HG02840 (cell line): ENCODE data around the gene ZNF747.

Experiments
- ATAC-seq: cut with Tn5 transposase; IDR thresholded peaks from one replicate; pipeline ENCODE4 v1.9.1; 2021; ENCODE audit warnings: mild to moderate bottlenecking, moderate library complexity, moderate number of reproducible peaks; ENCODE audit not compliant: unreplicated experiment, low FRiP score

Gene ZNF747

GRCh38 chr16:30519120-30520049, 15.3 kb downstream of the ZNF747 start:
- no peak for ATAC-seq

GRCh38 chr16:30518552-30518951, 16.1 kb downstream of the ZNF747 start:
- no peak for ATAC-seq

GRCh38 chr16:30515275-30515674, 19.4 kb downstream of the ZNF747 start:
- no peak for ATAC-seq

- ATAC-seq, result no peak
Measured at GRCh38 chr16:30511509-30511908, 23.1 kb downstream of the ZNF747 start.

GRCh38 chr16:30510376-30510938, 24.2 kb downstream of the ZNF747 start:
- no peak for ATAC-seq

GRCh38 chr16:30509081-30509765, 25.4 kb downstream of the ZNF747 start:
- no peak for ATAC-seq

- no peak for ATAC-seq
Measured at GRCh38 chr16:30503403-30504296, 31.0 kb downstream of the ZNF747 start.

GRCh38 chr16:30499284-30499683, 35.4 kb downstream of the ZNF747 start:
- ATAC-seq, result no peak

GRCh38 chr16:30494709-30495108, 39.9 kb downstream of the ZNF747 start:
- no peak for ATAC-seq

- no peak for ATAC-seq
Measured at GRCh38 chr16:30493941-30494488, 40.6 kb downstream of the ZNF747 start.

- no peak for ATAC-seq
Measured at GRCh38 chr16:30491744-30492308, 42.8 kb downstream of the ZNF747 start.

GRCh38 chr16:30491229-30491628, 43.4 kb downstream of the ZNF747 start:
- ATAC-seq, result no peak

- ATAC-seq, result no peak
Measured at GRCh38 chr16:30490210-30490609, 44.4 kb downstream of the ZNF747 start.

GRCh38 chr16:30488764-30489605, 45.7 kb downstream of the ZNF747 start:
- no peak for ATAC-seq

GRCh38 chr16:30485818-30486436, 48.7 kb downstream of the ZNF747 start:
- no peak for ATAC-seq

- ATAC-seq, result no peak
Measured at GRCh38 chr16:30484887-30485286, 49.8 kb downstream of the ZNF747 start.

- no peak for ATAC-seq
Measured at GRCh38 chr16:30482366-30482765, 52.3 kb downstream of the ZNF747 start.

- ATAC-seq, result no peak
Measured at GRCh38 chr16:30481381-30481780, 53.3 kb downstream of the ZNF747 start.
